ENCODE results near the gene DIO1. TPM values are rescaled to one million over a fixed set of nuclear protein-coding genes. Genes with fewer than 3 reads are reported as not detected.

Gene DIO1
- total and polyA plus RNA-seq, 2 of the 8 experiments (the other 6 are each of a cell fraction or from before 2014, with no cell fraction given): 0.14 TPM; not detected in 1

- TF ChIP-seq CHD7 (IDR thresholded peaks at IDR 0.05; ENCODE audit: insufficient replicate concordance, low read length): no peak
Measured at GRCh38 chr1:53906121-53906520, 12.1 kb downstream of the DIO1 start (continued).

Data from H1 (cell line).